HFF-Myc (cell line): Measurements from ENCODE around the gene CCDC171.

Experiments
- DNase-seq: peaks from one replicate; pipeline ENCODE4 v3.0.0-alpha.2; 2011; ENCODE audit warnings: low read depth; ENCODE audit errors: extremely low read depth
- H3K4me3 ChIP-seq: replicated peaks from 2 replicates; pipeline ENCODE4 v1.5.1; 2011; ENCODE audit warnings: low read depth, mild to moderate bottlenecking, control low read depth, low read length
- TF ChIP-seq, protein P1 (sequence below): IDR thresholded peaks from 2 replicates; pipeline ENCODE4 v1.5.1; 2012; ENCODE audit warnings: mild to moderate bottlenecking, low read depth, low read length, control low read depth; ENCODE audit errors: missing control alignments

The CCDC171 gene

DNA sequence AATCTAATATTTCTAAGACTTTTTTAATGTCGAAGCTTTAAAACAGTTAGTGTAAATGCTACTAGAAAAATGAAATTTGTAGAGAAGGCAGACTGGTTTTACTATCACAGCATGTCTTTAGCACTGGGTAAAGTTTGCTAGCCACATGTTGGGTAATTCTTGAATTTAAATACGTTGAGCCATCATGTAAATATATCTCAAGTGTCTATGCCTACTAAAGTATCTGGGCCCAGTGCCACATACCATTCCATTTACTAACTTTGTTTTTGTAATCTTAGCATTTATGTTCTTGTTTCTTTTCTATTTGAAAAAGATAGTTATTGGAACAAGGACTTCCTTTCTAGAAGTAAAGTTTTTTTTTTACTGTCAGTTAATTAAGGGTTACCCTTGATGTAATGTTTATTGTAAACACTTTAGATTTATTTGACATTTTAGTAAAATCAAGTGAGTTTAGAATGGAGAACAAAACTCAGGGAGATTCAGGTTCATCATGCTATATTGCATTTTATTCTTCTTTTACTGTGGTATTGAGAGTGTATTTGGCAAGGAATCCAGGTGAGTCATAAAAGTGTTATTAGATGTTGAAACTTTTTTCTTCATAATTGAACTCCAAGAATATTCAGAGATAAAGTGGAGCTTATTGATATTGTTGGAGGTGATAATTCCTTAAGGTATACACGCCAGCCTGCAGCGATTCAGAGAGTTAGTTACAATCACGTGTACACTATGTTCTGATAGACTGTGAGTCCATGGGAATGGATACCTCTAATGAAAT is 182.4 kb downstream of the CCDC171 start:
- no peak overlapping the region for H3K4me3 ChIP-seq
- TF ChIP-seq, protein P1, sequence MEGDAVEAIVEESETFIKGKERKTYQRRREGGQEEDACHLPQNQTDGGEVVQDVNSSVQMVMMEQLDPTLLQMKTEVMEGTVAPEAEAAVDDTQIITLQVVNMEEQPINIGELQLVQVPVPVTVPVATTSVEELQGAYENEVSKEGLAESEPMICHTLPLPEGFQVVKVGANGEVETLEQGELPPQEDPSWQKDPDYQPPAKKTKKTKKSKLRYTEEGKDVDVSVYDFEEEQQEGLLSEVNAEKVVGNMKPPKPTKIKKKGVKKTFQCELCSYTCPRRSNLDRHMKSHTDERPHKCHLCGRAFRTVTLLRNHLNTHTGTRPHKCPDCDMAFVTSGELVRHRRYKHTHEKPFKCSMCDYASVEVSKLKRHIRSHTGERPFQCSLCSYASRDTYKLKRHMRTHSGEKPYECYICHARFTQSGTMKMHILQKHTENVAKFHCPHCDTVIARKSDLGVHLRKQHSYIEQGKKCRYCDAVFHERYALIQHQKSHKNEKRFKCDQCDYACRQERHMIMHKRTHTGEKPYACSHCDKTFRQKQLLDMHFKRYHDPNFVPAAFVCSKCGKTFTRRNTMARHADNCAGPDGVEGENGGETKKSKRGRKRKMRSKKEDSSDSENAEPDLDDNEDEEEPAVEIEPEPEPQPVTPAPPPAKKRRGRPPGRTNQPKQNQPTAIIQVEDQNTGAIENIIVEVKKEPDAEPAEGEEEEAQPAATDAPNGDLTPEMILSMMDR, result no peak
- DNase-seq, result peak; percentile 91

DNA sequence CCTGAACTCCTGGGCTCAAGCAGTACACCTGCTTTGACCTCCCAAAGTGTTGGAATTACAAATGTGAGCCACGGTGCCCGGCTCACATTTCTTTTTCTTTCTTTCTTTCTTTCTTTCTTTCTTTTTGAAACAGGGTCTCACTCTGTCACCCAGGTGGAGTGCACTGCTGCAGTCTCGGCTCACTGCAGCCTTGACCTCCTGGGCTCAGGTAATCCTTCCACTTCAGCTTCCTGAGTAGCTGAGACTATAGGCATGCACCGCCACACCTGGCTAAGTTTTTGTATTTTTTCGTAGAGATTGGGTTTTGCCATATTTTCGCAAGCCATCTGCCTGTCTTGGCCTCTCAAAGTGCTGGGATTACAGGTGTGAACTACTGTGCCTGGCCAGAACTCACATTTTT is 183.7 kb downstream of the CCDC171 start:
- TF ChIP-seq, protein P1, result no peak
- DNase-seq, result no peak
- H3K4me3 ChIP-seq, result no peak overlapping the region

DNA sequence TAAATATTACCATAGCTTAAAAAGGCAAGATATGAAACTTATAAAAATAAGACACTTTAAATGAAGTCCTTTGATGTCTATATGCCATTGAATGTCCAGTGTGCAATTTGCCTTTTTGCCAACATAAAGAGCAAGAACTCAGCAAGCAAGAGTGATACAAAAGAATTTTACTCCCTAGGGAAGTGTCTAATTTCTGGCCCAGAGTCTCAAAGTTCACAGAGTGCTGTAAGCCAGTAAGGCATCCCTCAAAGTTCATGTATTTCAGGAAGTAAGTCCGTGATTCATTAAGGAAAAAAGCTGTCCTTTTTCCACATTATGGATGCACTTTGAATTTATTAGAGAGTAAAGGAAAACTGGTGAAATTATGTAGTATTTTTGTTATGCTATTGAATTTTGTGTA is 185.2 kb downstream of the CCDC171 start:
- TF ChIP-seq, protein P1, result no peak
- DNase-seq, result no peak
- no peak overlapping the region for H3K4me3 ChIP-seq

DNA sequence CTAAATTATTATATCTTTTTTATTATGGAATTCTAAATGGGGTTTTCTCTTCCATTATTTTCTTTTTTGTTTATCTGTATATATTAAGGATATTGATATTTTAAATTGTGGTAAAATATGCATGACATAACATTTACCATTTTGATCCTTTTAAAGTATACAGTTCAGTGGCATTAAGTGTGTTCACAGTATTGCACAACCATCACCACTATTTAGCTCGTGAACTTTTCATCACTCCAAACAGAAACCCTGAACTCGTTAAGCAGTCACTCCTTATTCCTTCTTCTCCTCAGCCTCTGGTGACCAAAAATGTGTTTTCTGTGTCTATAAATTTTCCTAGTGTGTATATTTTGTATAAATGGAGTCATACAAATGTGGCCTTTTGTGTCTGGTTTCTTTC is 188.2 kb downstream of the CCDC171 start:
- DNase-seq, result no peak
- TF ChIP-seq, protein P1, result no peak
- H3K4me3 ChIP-seq, result no peak overlapping the region

DNA sequence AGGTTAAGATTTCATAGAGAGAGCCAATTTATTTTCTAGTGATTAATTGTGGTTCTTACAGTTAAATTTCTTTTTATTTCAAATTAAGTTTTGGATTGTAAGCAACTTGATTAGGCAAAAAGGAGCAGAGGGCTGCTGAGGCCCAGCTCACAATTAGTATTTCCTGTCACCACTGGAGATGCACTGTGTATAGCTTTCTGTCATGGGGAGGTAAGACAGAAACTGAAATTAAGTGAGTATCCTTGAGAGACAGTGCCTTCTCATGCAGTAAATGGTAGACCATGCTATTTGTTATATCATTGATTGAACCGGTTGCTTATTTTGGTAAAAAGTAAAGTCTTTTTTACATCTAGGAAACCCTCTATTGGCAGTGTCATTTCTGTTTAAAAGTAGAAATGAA is 190.7 kb downstream of the CCDC171 start:
- H3K4me3 ChIP-seq, result no peak overlapping the region
- TF ChIP-seq, protein P1, result no peak
- DNase-seq, result no peak

DNA sequence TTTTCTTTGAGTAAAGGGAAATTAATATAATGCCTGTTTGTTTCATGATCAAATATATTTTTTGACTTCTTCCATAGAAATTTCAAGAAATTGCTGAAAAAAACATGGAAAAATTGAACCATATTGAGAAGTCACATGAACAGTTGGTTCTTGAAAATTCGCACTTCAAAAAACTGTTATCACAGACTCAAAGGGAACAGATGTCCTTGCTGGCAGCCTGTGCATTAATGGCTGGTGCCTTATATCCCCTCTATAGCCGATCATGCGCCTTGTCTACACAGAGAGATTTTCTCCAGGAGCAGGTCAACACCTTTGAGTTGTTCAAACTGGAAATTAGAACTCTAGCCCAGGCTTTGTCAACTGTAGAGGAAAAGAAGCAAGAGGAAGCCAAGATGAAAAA is 191.4 kb downstream of the CCDC171 start:
- no peak for DNase-seq

More for the DNA sequence above, 191.4 kb downstream of the CCDC171 start:
- TF ChIP-seq, protein P1, result no peak
- no peak overlapping the region for H3K4me3 ChIP-seq
